ENCODE results near the gene HPRT1. TPM values are rescaled to one million over a fixed set of nuclear protein-coding genes. Genes with fewer than 3 reads are reported as not detected.

The HPRT1 gene
- total RNA-seq, 1 experiment from 2014 or later, result 49.1 TPM

- Mint-ChIP-seq H3K9me3 (ENCODE audit: unreplicated experiment) (no peaks in the 10 kb centered on the region), H3K36me3 (ENCODE audit: insufficient read depth, unreplicated experiment) (peaks cover 22% of the 10 kb centered on the region), H3K27me3 (ENCODE audit: insufficient read depth, unreplicated experiment) (peaks cover 25% of the 10 kb centered on the region), H3K4me3 (ENCODE audit: unreplicated experiment) (no peak overlapping the region), H3K4me1 (ENCODE audit: insufficient read depth, unreplicated experiment) (no peaks in the 10 kb centered on the region), H3K27ac (ENCODE audit: low read depth, unreplicated experiment) (no peak overlapping the region)
- intact Hi-C loops (cut with micrococcal nuclease), result loop anchor here (5.0 kb wide), 2 partner anchors 333 to 578 kb away; no protein-coding TSS in a partner anchor
- DNase-seq (ENCODE audit: unreplicated experiment), result no peak
- TF ChIP-seq, protein P1, sequence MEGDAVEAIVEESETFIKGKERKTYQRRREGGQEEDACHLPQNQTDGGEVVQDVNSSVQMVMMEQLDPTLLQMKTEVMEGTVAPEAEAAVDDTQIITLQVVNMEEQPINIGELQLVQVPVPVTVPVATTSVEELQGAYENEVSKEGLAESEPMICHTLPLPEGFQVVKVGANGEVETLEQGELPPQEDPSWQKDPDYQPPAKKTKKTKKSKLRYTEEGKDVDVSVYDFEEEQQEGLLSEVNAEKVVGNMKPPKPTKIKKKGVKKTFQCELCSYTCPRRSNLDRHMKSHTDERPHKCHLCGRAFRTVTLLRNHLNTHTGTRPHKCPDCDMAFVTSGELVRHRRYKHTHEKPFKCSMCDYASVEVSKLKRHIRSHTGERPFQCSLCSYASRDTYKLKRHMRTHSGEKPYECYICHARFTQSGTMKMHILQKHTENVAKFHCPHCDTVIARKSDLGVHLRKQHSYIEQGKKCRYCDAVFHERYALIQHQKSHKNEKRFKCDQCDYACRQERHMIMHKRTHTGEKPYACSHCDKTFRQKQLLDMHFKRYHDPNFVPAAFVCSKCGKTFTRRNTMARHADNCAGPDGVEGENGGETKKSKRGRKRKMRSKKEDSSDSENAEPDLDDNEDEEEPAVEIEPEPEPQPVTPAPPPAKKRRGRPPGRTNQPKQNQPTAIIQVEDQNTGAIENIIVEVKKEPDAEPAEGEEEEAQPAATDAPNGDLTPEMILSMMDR (IDR thresholded peaks at IDR 0.05; ENCODE audit: unreplicated experiment), result no peak
- BruUV-seq (replicated peaks), result no TSS peak
- ChIA-PET CTCF (interaction anchor here (0.7 to 1.1 kb wide), 3 partner anchors 9 to 361 kb away, joined by 3 to 4 read pairs (median 3); no protein-coding TSS in a partner anchor), POLR2A (no interaction called here)
These were observed 40.2 kb upstream of the HPRT1 start for GRCh38 chrX:134419784-134420183.

DNA sequence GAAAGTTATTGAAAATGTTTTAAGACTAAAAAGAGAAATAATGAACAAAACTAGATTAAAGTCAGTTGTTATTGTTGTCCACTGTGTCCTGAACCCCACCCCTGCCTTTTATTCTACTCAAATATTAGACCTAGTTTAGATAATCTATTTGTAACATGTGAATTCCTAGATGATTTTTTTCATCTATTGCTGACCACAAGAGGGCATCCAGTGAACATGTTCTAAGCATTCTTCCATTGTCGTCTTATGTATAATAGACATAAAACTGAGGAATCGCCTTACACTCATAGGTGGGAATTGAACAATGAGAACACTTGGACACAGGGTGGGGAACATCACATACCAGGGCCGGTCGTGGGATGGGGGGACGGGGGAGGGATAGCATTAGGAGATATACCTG, 36.4 kb upstream of the HPRT1 start:
- Mint-ChIP-seq H3K27ac (ENCODE audit: low read depth, unreplicated experiment) (no peak overlapping the region), H3K9me3 (ENCODE audit: unreplicated experiment) (no peaks in the 10 kb centered on the region), H3K4me1 (ENCODE audit: insufficient read depth, unreplicated experiment) (no peaks in the 10 kb centered on the region), H3K4me3 (ENCODE audit: unreplicated experiment) (no peak overlapping the region), H3K27me3 (ENCODE audit: insufficient read depth, unreplicated experiment) (peaks cover 41% of the 10 kb centered on the region), H3K36me3 (ENCODE audit: insufficient read depth, unreplicated experiment) (peaks cover 6% of the 10 kb centered on the region)
- TF ChIP-seq, protein P1 (IDR thresholded peaks at IDR 0.05; ENCODE audit: unreplicated experiment), result peak; percentile 25
- CTCF ChIA-PET, result interaction anchor here (0.6 to 1.0 kb wide), 7 partner anchors 9 to 563 kb away, joined by 3 to 6 read pairs (median 4); no protein-coding TSS in a partner anchor
- peak; percentile 40 for DNase-seq (ENCODE audit: unreplicated experiment)
- intact Hi-C loops (cut with micrococcal nuclease), result loop anchor here (1.0 to 5.0 kb wide), 4 partner anchors 61 to 574 kb away; no protein-coding TSS in a partner anchor
- POLR2A ChIA-PET, result no interaction called here
- no TSS peak for BruUV-seq (replicated peaks)

GRCh38 chrX:134426281-134426680, 33.7 kb upstream of the HPRT1 start:
- CTCF ChIA-PET, result interaction anchor here (0.9 to 1.5 kb wide), 2 partner anchors 10 to 334 kb away, joined by 3 to 4 read pairs; no protein-coding TSS in a partner anchor

GRCh38 chrX:134431894-134432293, 28.1 kb upstream of the HPRT1 start:
- Mint-ChIP-seq H3K9me3 (ENCODE audit: unreplicated experiment) (no peaks in the 10 kb centered on the region), H3K4me1 (ENCODE audit: insufficient read depth, unreplicated experiment) (no peaks in the 10 kb centered on the region), H3K36me3 (ENCODE audit: insufficient read depth, unreplicated experiment) (peaks cover 16% of the 10 kb centered on the region), H3K27me3 (ENCODE audit: insufficient read depth, unreplicated experiment) (peaks cover 55% of the 10 kb centered on the region), H3K4me3 (ENCODE audit: unreplicated experiment) (no peak overlapping the region), H3K27ac (ENCODE audit: low read depth, unreplicated experiment) (no peak overlapping the region)
- ChIA-PET CTCF (interaction anchor here (0.7 to 1.5 kb wide), 4 partner anchors 8 to 640 kb away, joined by 3 to 6 read pairs (median 3); no protein-coding TSS in a partner anchor), POLR2A (interaction anchor here (0.8 kb wide), 1 partner anchor 29 kb away, joined by 5 read pairs; no protein-coding TSS in a partner anchor)
- DNase-seq (ENCODE audit: unreplicated experiment), result peak; percentile 52
- intact Hi-C loops (cut with micrococcal nuclease), result no loop called here
- no TSS peak for BruUV-seq (replicated peaks)
- TF ChIP-seq, protein P1 (IDR thresholded peaks at IDR 0.05; ENCODE audit: unreplicated experiment), result no peak

More at GRCh38 chrX:134426281-134426680, 33.7 kb upstream of the HPRT1 start:
- Mint-ChIP-seq H3K27me3 (ENCODE audit: insufficient read depth, unreplicated experiment) (peaks cover 40% of the 10 kb centered on the region), H3K4me3 (ENCODE audit: unreplicated experiment) (no peak overlapping the region), H3K27ac (ENCODE audit: low read depth, unreplicated experiment) (no peak overlapping the region), H3K4me1 (ENCODE audit: insufficient read depth, unreplicated experiment) (no peaks in the 10 kb centered on the region), H3K9me3 (ENCODE audit: unreplicated experiment) (no peaks in the 10 kb centered on the region), H3K36me3 (ENCODE audit: insufficient read depth, unreplicated experiment) (no peaks in the 10 kb centered on the region)
- no TSS peak for BruUV-seq (replicated peaks)
- intact Hi-C loops (cut with micrococcal nuclease), result loop anchor here (5.0 kb wide), 1 partner anchor 36 kb away; the partner anchor contains the start of gene HPRT1
- POLR2A ChIA-PET, result interaction anchor here (0.7 kb wide), 1 partner anchor 591 kb away, joined by 4 read pairs; no protein-coding TSS in a partner anchor
- TF ChIP-seq, protein P1 (IDR thresholded peaks at IDR 0.05; ENCODE audit: unreplicated experiment), result no peak
- DNase-seq (ENCODE audit: unreplicated experiment), result no peak
